Measurements from ENCODE around the gene CDIPT. TPM values are rescaled to one million over a fixed set of nuclear protein-coding genes. Genes with fewer than 3 reads are reported as not detected.

The CDIPT gene
- total RNA-seq, 2 experiments from 2014 or later: 30.2 to 35.4 TPM

- intact Hi-C loops (cut with micrococcal nuclease): no loop called here
These were observed 20.2 kb downstream of the CDIPT start for GRCh38 chr16:29842732-29843346.

GRCh38 chr16:29841631-29842030 is 21.4 kb downstream of the CDIPT start:
- POLR2A ChIA-PET: interaction anchor here (1.2 kb wide), 2 partner anchors 15 to 222 kb away, joined by 3 read pairs; no protein-coding TSS in a partner anchor
- no peaks in the 10 kb centered on the region for H3K4me1 Mint-ChIP-seq (ENCODE audit: low read depth)

More at GRCh38 chr16:29842732-29843346, 20.2 kb downstream of the CDIPT start:
- H3K4me3 Mint-ChIP-seq: no peak overlapping the region
- ChIA-PET POLR2A (interaction anchor here (1.2 to 1.8 kb wide), 4 partner anchors 16 to 52 kb away, joined by 3 to 8 read pairs (median 4); partner anchors contain the start of genes KIF22 and MVP), CTCF (interaction anchor here (0.9 to 2.0 kb wide), 6 partner anchors 10 to 144 kb away, joined by 3 to 7 read pairs (median 4); no protein-coding TSS in a partner anchor)
- ATAC-seq (peak; percentile 53), DNase-seq (no peak)
- H3K27ac Mint-ChIP-seq: no peak overlapping the region
- H3K4me1 Mint-ChIP-seq (ENCODE audit: low read depth): no peaks in the 10 kb centered on the region
- H3K36me3 Mint-ChIP-seq (ENCODE audit: low read depth): peaks cover 6% of the 10 kb centered on the region
- no peaks in the 10 kb centered on the region for H3K27me3 Mint-ChIP-seq
- H3K9me3 Mint-ChIP-seq: no peaks in the 10 kb centered on the region
- no peak for TF ChIP-seq CTCF (IDR thresholded peaks at IDR 0.05)

GRCh38 chr16:29840240-29840639 is 22.8 kb downstream of the CDIPT start:
- ChIA-PET CTCF (interaction anchor here (1.5 kb wide), 1 partner anchor 8 kb away, joined by 6 read pairs; no protein-coding TSS in a partner anchor), POLR2A (interaction anchor here (2.0 kb wide), 1 partner anchor 32 kb away, joined by 5 read pairs; no protein-coding TSS in a partner anchor)
- DNase-seq (no peak), ATAC-seq (no peak)
- H3K9me3 Mint-ChIP-seq: no peaks in the 10 kb centered on the region
- H3K27me3 Mint-ChIP-seq: no peaks in the 10 kb centered on the region
- H3K4me3 Mint-ChIP-seq: no peak overlapping the region
- no peak overlapping the region for H3K27ac Mint-ChIP-seq
- peaks cover 4% of the 10 kb centered on the region for H3K4me1 Mint-ChIP-seq (ENCODE audit: low read depth)
- TF ChIP-seq CTCF (IDR thresholded peaks at IDR 0.05): no peak
- H3K36me3 Mint-ChIP-seq (ENCODE audit: low read depth): peaks cover 9% of the 10 kb centered on the region
- intact Hi-C loops (cut with micrococcal nuclease): no loop called here

More at GRCh38 chr16:29841631-29842030, 21.4 kb downstream of the CDIPT start:
- TF ChIP-seq CTCF (IDR thresholded peaks at IDR 0.05): no peak
- intact Hi-C loops (cut with micrococcal nuclease): no loop called here
- Mint-ChIP-seq H3K9me3 (no peaks in the 10 kb centered on the region), H3K27me3 (no peaks in the 10 kb centered on the region), H3K36me3 (ENCODE audit: low read depth) (peaks cover 8% of the 10 kb centered on the region), H3K27ac (no peak overlapping the region), H3K4me3 (no peak overlapping the region)
- ATAC-seq (no peak), DNase-seq (no peak)
- CTCF ChIA-PET: interaction anchor here (1.5 to 2.0 kb wide), 3 partner anchors 25 to 111 kb away, joined by 3 to 6 read pairs (median 4); partner anchors contain the start of gene PAGR1

GRCh38 chr16:29839822-29840221 is 23.2 kb downstream of the CDIPT start:
- Mint-ChIP-seq H3K27me3 (no peaks in the 10 kb centered on the region), H3K4me1 (ENCODE audit: low read depth) (peaks cover 4% of the 10 kb centered on the region), H3K36me3 (ENCODE audit: low read depth) (peaks cover 9% of the 10 kb centered on the region), H3K27ac (no peak overlapping the region), H3K9me3 (no peaks in the 10 kb centered on the region), H3K4me3 (no peak overlapping the region)
- intact Hi-C loops (cut with micrococcal nuclease): no loop called here
- no peak for TF ChIP-seq CTCF (IDR thresholded peaks at IDR 0.05)
- ATAC-seq (no peak), DNase-seq (no peak)
- ChIA-PET CTCF (interaction anchor here (1.5 kb wide), 1 partner anchor 8 kb away, joined by 6 read pairs; no protein-coding TSS in a partner anchor), POLR2A (interaction anchor here (2.0 kb wide), 1 partner anchor 32 kb away, joined by 5 read pairs; no protein-coding TSS in a partner anchor)

- Mint-ChIP-seq H3K9me3 (no peaks in the 10 kb centered on the region), H3K27me3 (no peaks in the 10 kb centered on the region), H3K27ac (no peak overlapping the region), H3K4me3 (no peak overlapping the region), H3K36me3 (ENCODE audit: low read depth) (peaks cover 17% of the 10 kb centered on the region), H3K4me1 (ENCODE audit: low read depth) (peaks cover 11% of the 10 kb centered on the region)
- TF ChIP-seq CTCF (IDR thresholded peaks at IDR 0.05): no peak
- intact Hi-C loops (cut with micrococcal nuclease): no loop called here
- POLR2A ChIA-PET: no interaction called here
- DNase-seq (no peak), ATAC-seq (no peak)
- CTCF ChIA-PET: interaction anchor here (1.4 to 3.6 kb wide), 3 partner anchors 9 to 14 kb away, joined by 3 to 18 read pairs (median 4); no protein-coding TSS in a partner anchor
These were observed 25.2 kb downstream of the CDIPT start for GRCh38 chr16:29837841-29838240.
